Astrocyte of the cerebellum (primary cell): Measurements from ENCODE around the gene SZT2.

Source experiments
- DNase-seq: peaks from one replicate; pipeline ENCODE4 v3.0.0-alpha.2; 2011; ENCODE audit warnings: low read depth
- H3K4me3 ChIP-seq: 2 replicates; pipeline ENCODE4 v1.5.1; 2011; ENCODE audit warnings: mild to moderate bottlenecking, low read depth, low read length, moderate library complexity
- in situ Hi-C: cut with HindIII; loops from 2 replicates; pipeline ENCODE4 v1.10.0; 2017; ENCODE audit warnings: low sequenced_read_pairs
- TF ChIP-seq, protein P1 (sequence below): IDR thresholded peaks from 2 replicates; pipeline ENCODE4 v1.5.1; 2012; ENCODE audit warnings: low read length, low read depth, moderate library complexity, mild to moderate bottlenecking; ENCODE audit errors: missing control alignments

The SZT2 gene

DNA sequence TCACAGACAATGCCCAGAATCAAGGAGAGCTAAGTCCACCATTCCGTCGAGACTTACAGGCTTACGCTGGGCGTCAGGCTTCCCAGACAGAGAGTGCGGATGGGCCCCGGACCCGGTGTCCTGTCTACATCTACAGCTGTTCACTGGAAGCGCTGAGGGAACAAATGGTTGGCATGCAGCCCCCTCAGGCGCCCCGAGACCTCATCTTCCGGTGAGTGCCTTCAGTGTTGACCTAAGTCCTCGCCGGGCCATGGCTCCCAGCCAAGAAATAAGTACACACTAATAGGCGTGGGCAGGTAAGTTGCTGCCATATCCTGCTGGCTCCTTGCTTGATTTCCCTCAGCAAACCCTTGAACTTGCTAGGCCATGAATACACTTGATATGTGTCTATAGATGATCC lies 37.8 kb downstream of the SZT2 start:
- DNase-seq: no peak
- in situ Hi-C loops: no loop called here
- no peak overlapping the region for H3K4me3 ChIP-seq
- TF ChIP-seq, protein P1, sequence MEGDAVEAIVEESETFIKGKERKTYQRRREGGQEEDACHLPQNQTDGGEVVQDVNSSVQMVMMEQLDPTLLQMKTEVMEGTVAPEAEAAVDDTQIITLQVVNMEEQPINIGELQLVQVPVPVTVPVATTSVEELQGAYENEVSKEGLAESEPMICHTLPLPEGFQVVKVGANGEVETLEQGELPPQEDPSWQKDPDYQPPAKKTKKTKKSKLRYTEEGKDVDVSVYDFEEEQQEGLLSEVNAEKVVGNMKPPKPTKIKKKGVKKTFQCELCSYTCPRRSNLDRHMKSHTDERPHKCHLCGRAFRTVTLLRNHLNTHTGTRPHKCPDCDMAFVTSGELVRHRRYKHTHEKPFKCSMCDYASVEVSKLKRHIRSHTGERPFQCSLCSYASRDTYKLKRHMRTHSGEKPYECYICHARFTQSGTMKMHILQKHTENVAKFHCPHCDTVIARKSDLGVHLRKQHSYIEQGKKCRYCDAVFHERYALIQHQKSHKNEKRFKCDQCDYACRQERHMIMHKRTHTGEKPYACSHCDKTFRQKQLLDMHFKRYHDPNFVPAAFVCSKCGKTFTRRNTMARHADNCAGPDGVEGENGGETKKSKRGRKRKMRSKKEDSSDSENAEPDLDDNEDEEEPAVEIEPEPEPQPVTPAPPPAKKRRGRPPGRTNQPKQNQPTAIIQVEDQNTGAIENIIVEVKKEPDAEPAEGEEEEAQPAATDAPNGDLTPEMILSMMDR: no peak

DNA sequence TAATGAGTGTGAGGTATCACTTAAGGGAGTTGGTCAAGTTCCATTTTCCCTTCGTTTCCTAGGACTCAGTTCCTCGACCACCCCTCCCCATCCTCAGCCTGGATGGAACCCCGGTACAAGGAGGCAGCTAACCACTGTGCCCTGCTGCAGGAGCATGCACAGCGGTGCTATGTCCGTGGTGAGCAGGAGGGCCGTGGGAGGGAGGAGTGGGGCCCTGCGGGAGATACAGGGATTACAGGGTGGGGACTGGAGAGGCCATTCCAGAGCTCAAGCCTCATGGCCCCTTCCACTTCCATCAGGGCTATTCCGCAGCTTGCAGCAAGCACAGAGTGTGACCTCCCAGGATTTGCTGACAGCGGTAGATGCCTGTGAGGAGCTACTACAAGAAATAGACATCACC lies 38.2 kb downstream of the SZT2 start:
- TF ChIP-seq, protein P1: no peak
- in situ Hi-C loops: no loop called here
- H3K4me3 ChIP-seq: no peak overlapping the region
- DNase-seq: no peak

DNA sequence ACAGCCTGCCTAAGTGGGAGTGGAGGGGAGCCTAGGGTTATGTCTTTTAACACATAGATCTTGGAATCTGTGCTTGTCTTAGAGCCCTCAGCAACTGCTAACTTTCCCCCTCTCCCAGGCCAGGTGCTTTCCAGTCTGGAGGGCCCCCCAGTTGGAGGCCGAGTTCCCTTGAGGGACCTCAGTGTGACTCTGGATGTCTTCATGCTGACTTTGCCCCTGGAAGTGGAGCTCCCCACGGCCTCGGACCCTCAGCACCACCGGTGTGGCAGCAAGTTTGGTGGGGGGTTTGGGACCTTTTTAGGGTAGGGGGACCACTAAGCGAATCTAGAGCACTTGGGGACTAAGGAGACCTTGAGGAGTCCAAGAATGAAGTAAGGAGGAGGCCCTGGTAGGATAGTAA lies 41.1 kb downstream of the SZT2 start:
- no peak for DNase-seq
- in situ Hi-C loops: no loop called here
- TF ChIP-seq, protein P1: no peak
- H3K4me3 ChIP-seq: no peak overlapping the region

DNA sequence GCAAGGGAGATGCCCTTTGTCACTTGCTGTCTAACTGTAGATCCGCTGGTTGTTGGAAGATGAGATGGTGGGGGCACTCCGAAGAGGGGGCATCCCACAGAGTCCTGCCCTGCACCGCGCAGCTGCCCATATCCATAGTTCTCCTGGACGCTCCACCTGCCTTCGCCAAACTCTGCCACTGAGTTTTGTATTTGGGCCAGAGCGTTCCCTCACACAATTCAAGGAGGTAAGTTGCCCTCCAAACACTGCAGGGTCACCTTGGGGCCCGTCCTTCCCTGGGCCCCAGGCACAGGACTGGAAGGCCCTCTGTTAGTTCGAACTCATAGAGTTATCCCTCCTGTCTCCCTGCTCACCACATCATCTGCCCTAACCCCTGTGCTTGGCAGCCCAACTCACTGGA lies 42.0 kb downstream of the SZT2 start:
- no peak for DNase-seq
- H3K4me3 ChIP-seq: no peak overlapping the region
- TF ChIP-seq, protein P1: no peak
- in situ Hi-C loops: no loop called here

DNA sequence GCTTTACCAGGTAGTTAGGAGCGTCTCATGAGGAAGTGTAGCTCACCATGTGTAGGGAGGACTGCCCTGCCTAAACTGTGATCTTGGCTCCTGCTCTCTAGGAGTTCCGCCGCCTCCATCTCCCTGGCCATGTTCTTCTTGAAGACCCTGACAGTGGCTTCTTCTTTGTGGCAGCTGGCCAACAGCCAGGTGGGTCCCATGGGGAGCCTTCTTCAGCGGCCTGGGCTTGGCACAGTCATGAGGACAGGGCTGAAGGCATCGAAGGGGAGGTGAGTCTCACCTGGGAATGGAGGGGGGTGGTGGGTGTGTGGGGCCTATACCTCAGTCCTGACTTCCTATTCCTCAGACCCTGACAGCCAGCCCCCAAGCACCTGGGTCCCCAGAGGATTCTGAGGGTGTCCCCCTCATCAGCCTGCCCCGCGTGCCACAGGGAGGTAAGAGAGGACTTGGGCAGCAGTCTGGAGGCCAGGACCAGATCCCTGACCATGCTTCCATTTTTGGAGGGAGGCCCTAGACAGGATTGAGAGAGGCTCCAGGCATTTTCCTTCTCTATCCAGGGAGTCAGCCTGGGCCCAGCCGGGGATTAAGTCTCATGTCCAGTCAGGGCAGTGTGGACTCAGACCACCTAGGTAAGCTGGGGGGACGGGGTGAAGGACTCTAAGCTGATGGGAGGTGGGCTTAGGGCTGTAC lies 42.6 kb downstream of the SZT2 start:
- TF ChIP-seq, protein P1: no peak
- in situ Hi-C loops: no loop called here
- no peak overlapping the region for H3K4me3 ChIP-seq
- no peak for DNase-seq

DNA sequence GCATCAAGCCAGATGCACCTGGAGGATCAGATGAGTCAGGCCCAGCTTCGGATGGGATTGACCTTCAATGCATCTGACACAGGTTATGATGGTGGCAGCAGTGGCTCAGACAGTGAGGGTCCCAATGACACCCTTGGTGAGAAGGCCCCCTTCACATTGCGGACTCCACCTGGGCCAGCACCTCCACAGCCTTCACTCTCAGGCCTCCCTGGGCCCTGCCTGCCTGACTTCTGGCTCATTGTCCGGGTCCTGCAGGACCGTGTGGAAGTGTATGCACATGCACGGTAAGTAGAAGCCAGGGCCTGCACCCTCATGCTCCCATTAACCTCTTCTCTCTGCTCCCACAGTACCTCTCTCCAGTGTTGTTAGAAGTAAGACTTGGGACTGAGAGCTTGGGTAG lies 43.2 kb downstream of the SZT2 start:
- DNase-seq: no peak
- in situ Hi-C loops: no loop called here

More for the DNA sequence above, 43.2 kb downstream of the SZT2 start:
- H3K4me3 ChIP-seq: no peak overlapping the region
- TF ChIP-seq, protein P1: no peak
